Measurements from ENCODE around the gene DOCK3.
"Not testable (repeated sequence)": the region's sequence is repeated elsewhere in the genome, so short reads cannot be mapped to it uniquely, and the experiment has no call there.

The DOCK3 gene

GRCh38 chr3:50676031-50676705, 1.4 kb downstream of the DOCK3 start:
- no peak for DNase-seq (ENCODE audit: low spot score)

- DNase-seq (ENCODE audit: low spot score): no peak
These were observed 12.5 kb downstream of the DOCK3 start for GRCh38 chr3:50687127-50687751.

DNA sequence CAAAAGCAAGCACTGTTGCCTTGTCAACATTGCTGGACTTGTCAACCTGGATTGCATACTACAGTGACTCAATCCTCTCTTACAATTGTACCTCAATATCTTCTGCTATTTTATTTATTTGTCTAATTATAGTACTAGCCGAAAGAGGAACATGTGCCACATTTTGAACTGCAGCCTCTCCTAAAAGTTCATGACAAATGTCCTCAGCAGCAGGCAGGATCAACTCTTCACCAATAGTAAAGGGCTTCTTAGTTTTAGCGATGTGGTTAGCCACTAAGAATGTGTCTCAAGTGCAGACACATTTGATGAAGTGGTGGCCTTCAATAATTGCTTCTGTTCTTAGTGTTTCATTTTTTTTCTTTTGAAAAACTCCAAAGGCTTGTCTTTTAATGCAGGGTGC, 13.2 kb downstream of the DOCK3 start:
- DNase-seq (ENCODE audit: low spot score): no peak

GRCh38 chr3:50688602-50689001, 13.9 kb downstream of the DOCK3 start:
- not testable (repeated sequence) for DNase-seq (ENCODE audit: low spot score)

DNA sequence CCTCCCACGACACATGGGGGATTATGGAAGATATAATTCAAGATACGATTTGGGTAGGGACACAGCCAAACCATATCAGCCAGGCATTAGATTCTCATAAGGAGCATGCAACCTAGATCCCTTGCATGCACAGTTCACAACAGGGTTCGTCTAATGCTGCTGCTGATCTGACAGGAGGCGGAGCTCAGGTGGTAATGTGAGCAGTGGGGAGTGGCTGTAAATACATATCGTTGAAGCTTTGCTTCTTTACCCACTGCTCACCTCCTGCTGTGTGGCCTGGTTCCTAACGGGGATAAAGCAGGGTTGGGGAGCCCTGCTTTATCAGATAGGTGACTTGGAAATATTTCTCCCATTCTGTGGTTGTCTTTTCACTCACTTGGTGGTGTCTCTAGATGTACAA, 14.8 kb downstream of the DOCK3 start:
- DNase-seq (ENCODE audit: low spot score): no peak

GRCh38 chr3:50695031-50695430, 20.3 kb downstream of the DOCK3 start:
- no peak for DNase-seq (ENCODE audit: low spot score)

GRCh38 chr3:50696276-50696675, 21.5 kb downstream of the DOCK3 start:
- DNase-seq (ENCODE audit: low spot score): no peak

- no peak for DNase-seq (ENCODE audit: low spot score)
These were observed 23.5 kb downstream of the DOCK3 start for GRCh38 chr3:50698269-50698668.

- DNase-seq (ENCODE audit: low spot score): no peak
These were observed 33.9 kb downstream of the DOCK3 start for GRCh38 chr3:50708620-50709019.

- no peak for DNase-seq (ENCODE audit: low spot score)
These were observed 40.2 kb downstream of the DOCK3 start for GRCh38 chr3:50714946-50715345.

DNA sequence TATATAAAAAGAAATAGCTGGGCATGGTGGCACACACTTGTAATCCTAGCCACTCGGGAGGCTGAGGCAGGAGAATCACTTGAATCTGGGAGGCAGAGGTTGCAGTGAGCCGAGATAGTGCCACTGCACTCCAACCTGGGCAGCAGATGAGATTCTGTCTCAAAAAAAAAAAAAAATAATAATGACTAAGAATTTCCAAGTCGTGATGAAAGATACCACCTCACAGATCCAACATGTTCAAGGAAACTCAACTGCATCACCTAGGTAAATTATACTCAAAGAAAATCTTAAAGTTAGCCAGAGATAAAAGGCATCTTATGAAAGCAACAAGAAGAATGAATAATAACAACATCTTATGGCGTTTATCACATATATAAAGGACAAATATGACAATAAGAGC, 50.1 kb downstream of the DOCK3 start:
- no peak for DNase-seq (ENCODE audit: low spot score)

- no peak for DNase-seq (ENCODE audit: low spot score)
These were observed 60.3 kb downstream of the DOCK3 start for GRCh38 chr3:50734985-50735384.

- no peak for DNase-seq (ENCODE audit: low spot score)
These were observed 62.6 kb downstream of the DOCK3 start for GRCh38 chr3:50737193-50737905.

DNA sequence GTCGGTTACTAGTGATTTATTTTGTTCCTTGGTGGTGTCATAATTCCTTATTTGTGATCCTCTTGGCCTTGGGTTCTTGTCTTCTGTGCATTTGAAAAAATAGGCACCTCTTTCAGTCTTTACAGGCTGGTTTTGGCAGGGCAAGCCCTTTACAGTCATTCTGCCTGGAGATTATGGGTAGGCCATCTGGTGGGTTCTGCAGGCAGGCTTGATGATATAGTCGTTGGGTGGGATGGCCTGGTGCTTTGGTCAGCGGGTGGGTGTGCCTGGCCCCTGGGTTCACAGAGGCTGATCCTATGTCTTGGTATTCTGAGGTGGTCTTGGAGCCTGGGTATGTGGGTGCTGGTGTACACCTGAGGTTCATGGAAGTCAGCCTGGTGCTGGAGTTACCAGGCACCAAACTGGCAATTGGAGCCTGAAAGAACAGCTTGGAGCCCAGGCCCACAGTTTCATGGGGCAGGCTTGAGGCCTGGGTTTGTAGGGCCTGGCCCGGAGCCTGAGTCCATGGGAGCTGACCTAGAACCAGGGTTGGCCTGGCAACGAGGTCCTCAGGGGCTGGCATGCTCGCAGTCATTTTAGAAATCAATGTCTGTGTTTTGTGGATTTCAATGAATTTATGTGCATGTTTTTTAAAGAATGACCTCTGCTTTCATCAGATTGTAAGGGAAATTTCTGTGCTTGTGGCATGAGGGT, 63.3 kb downstream of the DOCK3 start:
- DNase-seq (ENCODE audit: low spot score): no peak

DNA sequence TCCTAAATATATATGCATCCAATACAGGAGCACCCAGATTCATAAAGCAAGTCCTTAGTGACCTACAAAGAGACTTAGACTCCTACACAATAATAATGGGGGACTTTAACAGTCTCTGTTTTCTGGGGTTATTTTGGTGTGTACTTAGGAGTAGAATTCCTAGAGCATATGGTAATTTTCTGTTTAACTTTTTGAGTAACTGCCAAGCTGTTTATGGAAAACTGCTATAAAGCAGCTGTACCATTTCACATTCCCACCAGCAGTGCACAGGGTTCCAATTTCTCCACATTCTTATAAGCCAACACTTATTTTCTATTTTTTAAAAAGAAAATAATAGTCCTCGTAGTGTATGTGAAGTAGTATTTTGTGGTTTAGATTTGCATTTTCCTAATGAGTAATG, 68.9 kb downstream of the DOCK3 start:
- DNase-seq (ENCODE audit: low spot score): no peak

DNA sequence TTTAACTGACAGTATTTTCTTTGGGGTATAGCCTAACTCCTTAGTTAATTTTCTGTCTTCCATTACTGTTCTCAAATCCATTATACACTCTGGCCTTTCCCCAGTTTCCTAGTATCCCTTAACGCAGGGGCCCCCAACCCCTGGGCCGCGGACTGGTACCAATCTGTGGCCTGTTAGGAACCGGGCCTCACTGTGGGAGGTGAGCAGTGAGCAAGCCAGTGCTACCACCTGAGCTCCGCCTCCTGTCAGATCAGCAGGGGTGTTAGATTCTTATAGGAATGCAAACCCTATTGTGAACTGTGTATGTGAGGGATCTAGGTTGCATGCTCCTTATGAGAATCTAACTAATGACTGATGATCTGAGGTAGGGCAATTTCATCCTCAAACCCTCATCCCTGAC, 75.1 kb downstream of the DOCK3 start:
- DNase-seq (ENCODE audit: low spot score): no peak

GRCh38 chr3:50759015-50759414, 84.3 kb downstream of the DOCK3 start:
- no peak for DNase-seq (ENCODE audit: low spot score)

DNA sequence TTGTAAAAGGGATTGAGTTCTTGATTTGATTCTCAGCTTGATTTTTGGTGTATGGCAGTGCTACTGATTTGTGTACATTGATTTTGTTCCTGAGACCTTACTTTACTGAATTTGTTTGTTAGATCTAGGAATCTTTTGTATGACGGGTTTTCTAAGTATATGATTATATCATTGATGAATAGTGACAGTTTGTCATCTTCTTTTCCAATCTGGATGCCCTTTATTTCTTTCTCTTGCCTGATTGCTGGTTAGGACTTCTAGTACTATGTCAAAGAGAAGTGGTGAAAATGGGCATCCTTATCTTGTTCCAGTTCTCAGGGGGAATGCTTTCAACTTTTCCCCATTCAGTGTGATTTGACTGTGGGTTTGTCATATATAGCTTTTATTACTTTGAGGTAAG, 103.0 kb downstream of the DOCK3 start:
- DNase-seq (ENCODE audit: low spot score): no peak

DNA sequence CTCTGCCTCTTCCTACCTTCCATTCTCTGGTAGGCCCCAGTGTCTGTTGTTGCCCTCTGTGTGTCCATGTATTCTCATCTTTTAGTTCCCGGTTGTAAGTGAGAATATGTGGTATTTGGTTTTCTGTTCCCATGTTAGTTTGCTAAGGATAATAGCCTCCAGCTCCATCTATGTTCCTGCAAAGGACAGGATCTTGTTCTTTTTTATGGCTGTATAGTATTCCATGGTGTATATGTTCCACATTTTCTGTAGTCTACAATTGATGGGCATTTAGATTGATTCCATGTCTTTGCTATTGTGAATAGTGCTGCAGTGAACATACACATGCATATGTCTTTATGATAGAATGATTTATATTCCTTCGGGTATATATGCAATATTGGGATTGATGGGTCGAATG, 107.0 kb downstream of the DOCK3 start:
- not testable (repeated sequence) for DNase-seq (ENCODE audit: low spot score)

- DNase-seq (ENCODE audit: low spot score): no peak
These were observed 111.9 kb downstream of the DOCK3 start for GRCh38 chr3:50786631-50787030.

GRCh38 chr3:50790894-50791293, 116.2 kb downstream of the DOCK3 start:
- not testable (repeated sequence) for DNase-seq (ENCODE audit: low spot score)

DNA sequence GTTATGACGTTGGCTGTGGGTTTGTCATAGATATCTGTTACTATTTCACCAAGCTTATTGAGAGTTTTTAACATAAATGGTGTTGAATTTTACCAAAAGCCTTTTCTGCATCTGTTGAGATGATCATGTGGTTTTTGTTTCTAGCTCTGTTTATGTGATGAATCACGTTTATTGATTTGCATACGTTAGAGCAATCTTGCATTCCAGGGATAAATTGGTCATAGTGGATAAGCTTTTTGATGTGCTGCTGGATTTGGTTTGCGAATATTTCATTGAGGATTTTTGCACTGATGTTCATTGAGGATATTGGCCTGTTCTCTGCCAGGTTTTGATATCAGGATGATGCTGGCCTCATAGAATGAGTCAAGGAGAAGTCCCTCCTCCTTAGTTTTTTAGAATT, 117.8 kb downstream of the DOCK3 start:
- no peak for DNase-seq (ENCODE audit: low spot score)

DNA sequence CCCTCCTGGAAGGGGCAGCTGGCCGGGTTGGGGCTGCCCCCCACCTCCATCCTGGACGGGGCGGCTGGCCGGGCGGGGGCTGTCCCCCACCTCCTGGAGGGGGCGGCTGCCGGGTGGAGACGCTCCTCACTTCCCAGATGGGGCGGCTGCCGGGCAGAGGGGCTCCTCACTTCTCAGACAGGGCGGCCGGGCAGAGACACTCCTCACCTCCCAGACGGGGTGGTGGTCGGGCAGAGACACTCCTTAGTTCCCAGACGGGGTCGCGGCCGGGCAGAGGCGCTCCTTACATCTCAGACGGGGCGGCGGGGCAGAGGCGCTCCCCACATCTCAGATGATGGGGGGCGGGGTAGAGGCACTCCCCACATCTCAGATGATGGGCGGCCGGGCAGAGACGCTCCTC, 129.1 kb downstream of the DOCK3 start:
- DNase-seq (ENCODE audit: low spot score): not testable (repeated sequence)
